Caco-2 (cell line): Measurements from ENCODE around the gene RAPGEF2. TPM values are rescaled to one million over a fixed set of nuclear protein-coding genes. Genes with fewer than 3 reads are reported as not detected.

ENCODE experiments used
- BruUV-seq: library from RNA; stranded (reverse); fragments of 400-500 nt; replicated peaks from 2 replicates; lab custom pipeline; 2021; lab: Mats Ljungman, UMichigan
- CTCF ChIA-PET: fragments of 300-600 bp; sonication (Branson Sonifier 250); formaldehyde crosslinking; loops from one replicate; lab custom pipeline; 2022; ENCODE audit warnings: antibody characterized with exemption; lab: Charles Lee
- POLR2A ChIA-PET: fragments of 300-600 bp; sonication (Branson Sonifier 250); formaldehyde crosslinking; loops from one replicate; lab custom pipeline; 2022; ENCODE audit warnings: antibody characterized with exemption; lab: Charles Lee
- DNase-seq, 2 experiments: peaks; one replicate each; pipeline versions ENCODE4 v3.0.0 to v3.0.0-alpha.2; 2020 to 2022
- H3K27me3 ChIP-seq: replicated peaks from 2 replicates; pipeline ENCODE4 v1.6.0; 2011; ENCODE audit warnings: low read length; ENCODE audit not compliant: control insufficient read depth, insufficient read depth
- H3K36me3 ChIP-seq: 2 replicates; pipeline ENCODE4 v1.5.1; 2011; ENCODE audit warnings: low read length; ENCODE audit not compliant: control insufficient read depth, insufficient read depth
- H3K4me1 ChIP-seq: fragments of 250-450 bp; sonication (Bioruptor Pico); 2 replicates; pipeline ENCODE4 v1.5.1; 2020; ENCODE audit warnings: mild to moderate bottlenecking
- H3K4me3 ChIP-seq: 2 replicates; pipeline ENCODE4 v1.5.1; 2011; ENCODE audit warnings: low read depth, mild to moderate bottlenecking, control low read depth, low read length
- H3K9me3 ChIP-seq: fragments of 250-450 bp; sonication (Bioruptor Pico); 2 replicates; pipeline ENCODE4 v1.5.1; 2020; ENCODE audit warnings: mild to moderate bottlenecking, moderate library complexity
- H3K27ac Mint-ChIP-seq: one replicate; pipeline ENCODE4 v1.8.0; 2022; ENCODE audit warnings: mixed read lengths; ENCODE audit not compliant: unreplicated experiment
- H3K27me3 Mint-ChIP-seq: one replicate; pipeline ENCODE4 v1.8.0; 2022; ENCODE audit warnings: mixed read lengths; ENCODE audit not compliant: insufficient read depth, unreplicated experiment
- H3K36me3 Mint-ChIP-seq: one replicate; pipeline ENCODE4 v1.8.0; 2022; ENCODE audit warnings: mild to moderate bottlenecking, mixed read lengths; ENCODE audit not compliant: insufficient read depth, unreplicated experiment
- H3K4me1 Mint-ChIP-seq: one replicate; pipeline ENCODE4 v1.8.0; 2022; ENCODE audit warnings: low read depth, mixed read lengths; ENCODE audit not compliant: unreplicated experiment
- H3K4me3 Mint-ChIP-seq: one replicate; pipeline ENCODE4 v1.8.0; 2022; ENCODE audit warnings: mild to moderate bottlenecking, moderate library complexity, mixed read lengths; ENCODE audit not compliant: unreplicated experiment
- H3K9me3 Mint-ChIP-seq: one replicate; pipeline ENCODE4 v1.8.0; 2022; ENCODE audit warnings: mixed read lengths; ENCODE audit not compliant: unreplicated experiment
- CTCF ChIP-seq, 2 experiments: fragments of 200-600 bp in 1 of 2; IDR thresholded peaks; 1 replicate in 1 of 2; 2 replicates in 1 of 2; pipeline versions ENCODE4 v1.5.1 to v1.8.0; 2011 to 2022; ENCODE audit warnings: antibody characterized with exemption in 1 of 2, control low read depth in 1 of 2, inconsistent platforms in 1 of 2, low read depth in 1 of 2, low read length in 1 of 2, mild to moderate bottlenecking in 1 of 2, moderate library complexity in 1 of 2; ENCODE audit not compliant: insufficient read depth in 1 of 2, severe bottlenecking in 1 of 2, unreplicated experiment in 1 of 2
- intact Hi-C: fragments of 100-400 bp; cut with micrococcal nuclease; formaldehyde crosslinking; loops from one replicate; pipeline ENCODE4 v1.10.0; 2022; ENCODE audit not compliant: unreplicated experiment
- total RNA-seq: library from RNA; stranded (reverse); gene quantifications from 2 replicates; pipeline ENCODE4 v1.2.3, GENCODE V29; 2022

RAPGEF2 gene
- total RNA-seq, 1 experiment from 2014 or later = 67.6 TPM

- H3K27me3 Mint-ChIP-seq = no peaks in the 10 kb centered on the region
These were observed 50.8 kb downstream of the RAPGEF2 start for GRCh38 chr4:159153669-159154068.

GRCh38 chr4:159155119-159155518 is 52.2 kb downstream of the RAPGEF2 start:
- H3K4me1 Mint-ChIP-seq = peaks cover 36% of the 10 kb centered on the region
- H3K27ac Mint-ChIP-seq = no peak overlapping the region
- Histone ChIP-seq H3K4me1 (peaks cover 40% of the 10 kb centered on the region), H3K9me3 (no peaks in the 10 kb centered on the region), H3K4me3 (no peak overlapping the region), H3K36me3 (no peaks in the 10 kb centered on the region), H3K27me3 (no peaks in the 10 kb centered on the region)
- no peak for DNase-seq
- H3K9me3 Mint-ChIP-seq = no peaks in the 10 kb centered on the region
- BruUV-seq = no TSS peak
- ChIA-PET CTCF (no interaction called here), POLR2A (no interaction called here)
- no peak for TF ChIP-seq CTCF (IDR thresholded peaks at IDR 0.05; ENCODE audit: insufficient read depth in 1 of 2, low read depth in 1 of 2, low read length in 1 of 2, severe bottlenecking in 1 of 2, unreplicated experiment in 1 of 2)
- intact Hi-C loops = no loop called here
- H3K4me3 Mint-ChIP-seq = no peak overlapping the region
- no peaks in the 10 kb centered on the region for H3K27me3 Mint-ChIP-seq
- H3K36me3 Mint-ChIP-seq = peaks cover 7% of the 10 kb centered on the region

More at GRCh38 chr4:159153669-159154068, 50.8 kb downstream of the RAPGEF2 start:
- ChIA-PET CTCF (no interaction called here), POLR2A (no interaction called here)
- H3K4me1 Mint-ChIP-seq = peaks cover 41% of the 10 kb centered on the region
- H3K27ac Mint-ChIP-seq = no peak overlapping the region
- no TSS peak for BruUV-seq
- H3K36me3 ChIP-seq = no peaks in the 10 kb centered on the region
- H3K4me1 ChIP-seq = peaks cover 41% of the 10 kb centered on the region
- no peaks in the 10 kb centered on the region for H3K9me3 ChIP-seq
- no peak for TF ChIP-seq CTCF (IDR thresholded peaks at IDR 0.05; ENCODE audit: insufficient read depth in 1 of 2, low read depth in 1 of 2, low read length in 1 of 2, severe bottlenecking in 1 of 2, unreplicated experiment in 1 of 2)
- H3K9me3 Mint-ChIP-seq = no peaks in the 10 kb centered on the region
- DNase-seq = no peak
- peaks cover 7% of the 10 kb centered on the region for H3K36me3 Mint-ChIP-seq
- intact Hi-C loops = loop anchor here (2.0 kb wide), 1 partner anchor 13 kb away; no protein-coding TSS in a partner anchor
- no peak overlapping the region for H3K4me3 ChIP-seq
- H3K4me3 Mint-ChIP-seq = no peak overlapping the region
- no peaks in the 10 kb centered on the region for H3K27me3 ChIP-seq

GRCh38 chr4:159158083-159158617 is 55.3 kb downstream of the RAPGEF2 start:
- no TSS peak for BruUV-seq
- H3K27me3 Mint-ChIP-seq = no peaks in the 10 kb centered on the region
- H3K27ac Mint-ChIP-seq = no peak overlapping the region
- no peaks in the 10 kb centered on the region for H3K9me3 ChIP-seq
- H3K4me1 ChIP-seq = peaks cover 41% of the 10 kb centered on the region
- H3K36me3 ChIP-seq = no peaks in the 10 kb centered on the region
- ChIA-PET POLR2A (no interaction called here), CTCF (no interaction called here)
- H3K4me3 ChIP-seq = no peak overlapping the region
- H3K9me3 Mint-ChIP-seq = no peaks in the 10 kb centered on the region
- intact Hi-C loops = no loop called here
- H3K4me3 Mint-ChIP-seq = no peak overlapping the region
- no peaks in the 10 kb centered on the region for H3K36me3 Mint-ChIP-seq
- no peak for DNase-seq
- no peak for TF ChIP-seq CTCF (IDR thresholded peaks at IDR 0.05; ENCODE audit: insufficient read depth in 1 of 2, low read depth in 1 of 2, low read length in 1 of 2, severe bottlenecking in 1 of 2, unreplicated experiment in 1 of 2)
- no peaks in the 10 kb centered on the region for H3K27me3 ChIP-seq
- peaks cover 22% of the 10 kb centered on the region for H3K4me1 Mint-ChIP-seq
